NOMO-1 treated with dmso at 0.1 percent for 144 hours (cell line): ENCODE measurements around the gene FOXA1.

Experiments
- DNase-seq: peaks from one replicate; lab custom pipeline; 2025; ENCODE audit not compliant: unreplicated experiment; lab: John Stamatoyannopoulos, UW

FOXA1 gene

GRCh38 chr14:37589715-37590427 lies 5.2 kb downstream of the FOXA1 start:
- no peak for DNase-seq

- DNase-seq, result no peak
Measured at GRCh38 chr14:37588956-37589714, 5.9 kb downstream of the FOXA1 start.

- DNase-seq, result no peak
Measured at GRCh38 chr14:37588667-37588955, 6.4 kb downstream of the FOXA1 start.

GRCh38 chr14:37587881-37588666 lies 7.0 kb downstream of the FOXA1 start:
- DNase-seq, result no peak

- DNase-seq, result no peak
Measured at GRCh38 chr14:37587131-37587803, 7.8 kb downstream of the FOXA1 start.

GRCh38 chr14:37586797-37587130 lies 8.3 kb downstream of the FOXA1 start:
- no peak for DNase-seq

GRCh38 chr14:37585971-37586796 lies 8.9 kb downstream of the FOXA1 start:
- no peak for DNase-seq

GRCh38 chr14:37585101-37585511 lies 9.9 kb downstream of the FOXA1 start:
- DNase-seq, result no peak

- DNase-seq, result no peak
Measured at GRCh38 chr14:37584211-37585100, 10.6 kb downstream of the FOXA1 start.

GRCh38 chr14:37583358-37584210 lies 11.5 kb downstream of the FOXA1 start:
- DNase-seq, result no peak

- no peak for DNase-seq
Measured at GRCh38 chr14:37580146-37580545, 14.9 kb downstream of the FOXA1 start.

- DNase-seq, result no peak
Measured at GRCh38 chr14:37579274-37579673, 15.8 kb downstream of the FOXA1 start.

- DNase-seq, result no peak
Measured at GRCh38 chr14:37573356-37573755, 21.7 kb downstream of the FOXA1 start.

- no peak for DNase-seq
Measured at GRCh38 chr14:37571391-37571790, 23.7 kb downstream of the FOXA1 start.

- no peak for DNase-seq
Measured at GRCh38 chr14:37569729-37570128, 25.3 kb downstream of the FOXA1 start.

GRCh38 chr14:37566811-37567371 lies 28.2 kb downstream of the FOXA1 start:
- DNase-seq, result no peak

- DNase-seq, result no peak
Measured at GRCh38 chr14:37565550-37565949, 29.5 kb downstream of the FOXA1 start.

GRCh38 chr14:37563189-37563588 lies 31.9 kb downstream of the FOXA1 start:
- DNase-seq, result no peak
